Colon (tissue), 2 donors: ENCODE measurements around the gene NOLC1.

Experiments used
- FAIRE-seq: peaks from 2 replicates; lab custom pipeline; 2012; peaks lifted over from hg19 to GRCh38; lab: Jason Lieb, UNC
- donor health status: control.
- donor health status: control.

Gene NOLC1

DNA sequence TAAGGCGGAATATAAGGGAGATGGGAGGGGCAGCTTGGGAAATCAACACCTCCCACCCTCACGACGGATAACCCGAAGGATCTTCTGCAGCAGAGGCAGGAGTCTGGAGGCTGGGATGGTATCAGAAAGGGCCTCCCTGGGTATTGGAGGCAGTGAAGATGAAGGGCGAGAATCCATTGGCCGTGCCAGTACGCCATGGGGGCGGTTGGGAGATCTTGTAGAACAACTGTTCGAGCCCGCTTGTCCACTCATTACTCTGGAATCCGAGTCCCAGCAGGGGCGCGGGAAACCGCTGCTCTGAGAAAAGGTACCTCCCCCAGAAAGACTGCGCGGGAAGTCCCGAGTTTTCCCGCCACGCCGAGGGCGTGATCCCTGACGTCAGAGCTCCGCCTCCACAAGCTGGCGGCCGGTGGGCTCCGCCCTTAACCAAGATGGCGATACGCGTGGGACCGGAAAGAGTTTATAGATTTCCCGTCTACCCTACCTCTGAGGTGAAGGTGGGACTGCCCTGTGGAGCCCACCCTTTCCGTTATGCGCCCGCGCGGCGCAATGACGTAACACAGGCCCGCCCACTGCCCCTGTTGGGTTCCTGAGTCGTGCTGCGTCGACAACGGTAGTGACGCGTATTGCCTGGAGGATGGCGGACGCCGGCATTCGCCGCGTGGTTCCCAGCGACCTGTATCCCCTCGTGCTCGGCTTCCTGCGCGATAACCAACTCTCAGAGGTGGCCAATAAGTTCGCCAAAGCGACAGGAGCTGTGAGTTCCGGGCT is at the start of gene NOLC1:
TSS of gene NOLC1 (plus strand) at position 616 of the 771 bp plus-strand sequence. CDS start at position 638, 22 bp downstream.
- peak; percentile 91 for FAIRE-seq

DNA sequence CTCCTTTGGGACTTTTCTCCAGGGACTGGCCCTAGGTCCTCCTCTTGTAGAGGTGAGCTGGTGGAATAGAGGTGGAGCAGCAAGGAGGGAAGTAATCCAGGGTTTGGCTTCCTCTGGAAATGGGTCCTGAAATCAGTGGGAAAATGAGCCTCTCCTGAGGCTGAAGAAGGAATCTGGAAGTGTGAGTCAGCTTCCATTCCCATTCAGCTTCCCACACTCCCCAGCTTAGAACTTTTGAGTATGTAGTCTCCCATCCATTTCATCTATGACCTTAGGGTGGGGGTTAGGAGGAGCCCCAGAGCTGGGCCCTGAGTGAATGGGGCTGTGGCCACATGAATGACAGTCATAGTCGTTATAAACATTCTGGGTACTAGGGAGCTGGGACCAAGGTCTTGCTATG is 49.8 kb upstream of the NOLC1 start:
- FAIRE-seq, result no peak

DNA sequence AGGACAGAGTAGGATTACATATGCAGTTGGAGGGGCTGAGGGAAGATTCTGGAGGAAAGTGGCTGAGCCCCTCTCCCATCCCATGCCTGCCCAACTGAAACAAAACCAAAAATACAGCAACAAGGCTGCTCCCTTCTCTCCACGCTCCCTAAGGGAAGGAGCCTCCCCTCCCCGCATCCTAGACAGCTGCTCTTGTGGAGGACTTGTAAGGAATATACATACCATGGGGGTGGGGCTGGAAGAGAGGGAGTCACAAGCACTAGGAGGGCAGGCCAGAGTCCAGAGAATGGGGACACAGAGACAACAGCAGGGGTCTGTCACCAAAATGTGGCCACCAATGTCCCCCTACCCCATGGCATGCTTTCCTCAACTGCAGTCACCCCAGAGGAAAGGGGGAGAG is 45.2 kb upstream of the NOLC1 start:
- FAIRE-seq, result no peak

DNA sequence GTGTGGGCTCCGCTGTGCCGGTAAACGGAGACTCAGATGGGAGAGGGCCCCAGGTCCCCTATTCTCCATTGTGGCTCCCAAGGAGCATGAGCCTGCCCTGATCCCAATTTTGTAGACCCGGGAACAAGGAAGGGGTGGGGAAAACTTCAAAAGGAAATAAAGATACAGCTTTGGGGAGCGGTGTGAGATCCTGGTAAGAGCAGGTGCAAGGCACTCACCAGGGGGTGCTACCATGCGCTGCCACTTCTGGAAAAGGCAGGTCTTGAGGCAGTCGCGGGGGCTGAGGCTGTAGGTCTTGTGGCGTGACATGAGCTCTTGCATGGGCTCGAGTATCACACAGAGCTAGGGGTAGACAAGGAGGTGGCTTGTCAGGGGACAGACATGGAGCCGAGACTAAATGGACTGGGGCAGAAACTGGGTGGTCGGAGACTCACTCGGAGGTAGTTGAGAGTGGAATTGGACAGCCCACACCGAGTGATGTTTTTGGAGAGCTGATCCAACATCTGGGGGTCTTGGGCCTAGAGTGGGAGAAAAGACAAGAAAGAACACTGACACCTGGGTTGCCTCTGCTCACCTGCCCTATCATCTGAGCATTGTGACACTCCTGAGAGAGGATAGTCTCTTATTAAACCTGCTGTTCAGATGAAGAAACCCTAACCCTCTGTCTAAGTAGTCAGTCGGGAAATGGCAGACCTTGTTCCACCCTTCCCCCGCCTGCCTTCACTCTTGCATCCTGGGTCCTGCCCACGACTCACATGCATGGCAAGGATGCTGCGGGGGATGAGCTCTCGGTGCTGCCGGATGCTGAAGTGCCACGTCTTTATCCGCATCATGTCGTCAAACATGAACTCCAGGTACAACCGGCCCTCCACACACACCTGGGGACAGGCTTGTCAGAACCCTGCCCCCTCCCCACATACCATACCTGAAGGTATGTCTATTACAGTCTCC is 42.7 kb upstream of the NOLC1 start:
- FAIRE-seq, result no peak

DNA sequence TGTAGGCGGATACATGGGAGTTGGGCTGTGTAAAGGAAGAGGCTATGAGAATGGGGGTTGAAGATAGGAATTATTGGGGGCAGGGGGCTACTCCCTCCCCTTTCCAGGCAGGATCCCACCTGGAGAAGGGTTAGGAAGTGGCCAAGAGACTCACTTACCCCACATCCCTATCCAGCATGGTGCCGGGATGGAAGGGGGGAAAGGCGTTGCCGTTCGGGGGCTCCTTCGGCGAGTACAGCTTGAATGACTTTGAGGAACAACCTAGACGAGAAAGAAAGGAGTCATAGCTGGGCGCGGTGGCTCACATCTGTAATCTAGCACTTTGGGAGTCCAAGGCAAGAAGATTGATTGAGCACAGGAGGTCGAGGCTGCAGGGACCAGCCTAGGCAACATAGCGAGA is 40.9 kb upstream of the NOLC1 start:
- FAIRE-seq, result no peak

DNA sequence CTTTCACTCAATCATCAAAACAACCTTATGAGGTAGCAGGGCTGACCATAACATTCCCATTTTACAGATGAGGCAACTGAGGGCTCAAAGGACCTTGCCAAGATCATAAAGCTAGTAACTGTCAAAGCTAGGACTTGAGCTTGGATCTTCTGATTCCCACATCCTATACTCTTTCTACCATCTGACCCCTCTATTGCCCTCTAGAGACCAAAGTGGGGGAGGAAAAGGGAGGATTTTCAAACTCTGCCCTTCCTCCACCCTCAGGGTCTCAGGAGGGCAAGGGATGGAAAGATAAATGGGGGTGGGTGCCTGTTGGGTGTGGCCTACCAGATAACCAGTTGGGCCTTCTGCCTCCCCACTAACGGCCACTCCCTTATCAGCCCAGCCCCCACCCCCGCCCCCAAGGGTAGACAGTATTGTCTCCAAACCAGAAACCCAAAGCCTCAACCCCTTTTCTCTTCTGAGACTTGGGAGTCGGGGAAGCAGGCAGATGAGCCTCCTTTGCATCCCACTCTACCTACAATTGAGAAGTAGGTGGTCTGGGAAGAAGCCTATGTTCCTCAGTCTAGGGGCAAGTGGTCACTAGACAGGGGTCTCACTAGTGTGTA is 39.9 kb upstream of the NOLC1 start:
- FAIRE-seq, result no peak

DNA sequence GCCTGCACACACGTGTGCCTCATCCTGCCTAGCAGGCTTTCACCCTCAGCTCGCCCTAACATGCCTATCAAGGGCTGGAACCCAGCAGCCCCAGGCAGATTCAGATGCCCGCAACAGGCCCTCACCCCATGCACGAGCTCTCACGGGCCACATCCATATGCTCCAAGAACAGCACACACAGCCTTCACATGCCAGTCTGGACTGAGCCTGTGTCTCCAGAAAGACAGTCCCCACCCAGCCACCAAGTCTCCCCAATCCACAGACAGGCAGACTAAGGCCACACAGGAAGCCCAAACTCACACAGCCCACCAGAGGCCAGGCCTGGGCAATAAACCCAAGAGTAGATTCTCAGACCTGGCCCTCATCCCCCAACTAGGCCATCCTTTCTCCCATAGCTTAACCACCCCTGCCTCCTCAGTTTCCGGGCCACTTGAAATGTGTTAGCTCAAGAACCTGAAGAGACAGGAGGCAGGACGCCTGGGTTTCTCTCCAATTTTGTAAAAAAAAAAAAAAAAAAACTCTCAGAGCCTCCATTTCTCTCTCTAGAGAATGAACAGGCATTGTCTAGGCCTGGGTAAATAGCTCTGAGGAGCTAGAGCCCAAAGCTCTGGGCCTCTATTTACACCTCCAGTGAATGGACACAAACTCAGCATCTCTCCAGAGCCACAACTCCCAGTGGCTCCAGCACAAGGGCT is 38.8 kb upstream of the NOLC1 start:
- no peak for FAIRE-seq

DNA sequence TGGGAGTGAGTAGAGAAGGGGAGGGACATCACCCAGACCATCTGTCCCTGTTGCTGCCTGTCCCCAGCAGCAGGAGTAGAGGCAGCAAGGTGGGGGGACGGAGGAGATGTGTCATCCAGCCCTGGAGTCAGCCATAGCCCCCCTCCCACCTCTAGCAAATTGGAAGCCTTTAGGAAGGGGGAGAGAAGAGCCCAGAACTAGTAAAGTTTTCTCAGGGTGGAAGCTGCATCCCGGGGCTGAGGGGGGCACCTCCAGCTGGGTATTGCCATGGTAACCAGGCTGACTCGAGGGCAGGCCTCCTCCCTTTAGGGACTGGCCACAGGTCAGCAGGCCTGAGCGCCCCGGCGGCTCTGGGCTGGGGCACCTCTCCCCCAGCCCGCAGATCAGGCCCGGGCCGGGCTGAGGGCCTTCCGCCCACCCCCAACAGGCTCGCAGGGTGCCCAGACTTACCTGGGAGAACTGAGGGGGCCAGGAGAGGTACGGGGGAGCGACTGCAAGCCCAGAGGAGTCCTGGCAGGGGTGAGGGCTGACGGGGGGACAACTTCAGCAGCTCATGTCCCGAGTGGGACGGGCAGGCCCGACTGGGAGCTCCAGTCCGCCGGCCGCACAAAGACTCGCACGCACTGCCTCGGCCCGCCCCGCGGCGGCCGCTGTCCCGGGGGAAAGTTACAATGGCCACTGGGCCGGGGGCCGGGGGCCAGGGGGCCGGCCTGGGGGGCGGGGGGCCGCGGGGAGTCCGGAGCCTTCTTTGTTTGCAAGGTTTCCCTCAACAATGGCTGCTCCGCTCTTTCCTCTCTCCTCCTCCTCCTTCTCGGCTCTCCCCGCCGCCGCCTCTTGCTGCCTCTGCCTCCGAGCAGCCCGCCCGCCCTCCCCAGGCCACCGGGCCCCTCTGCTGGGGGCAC is 38.0 kb upstream of the NOLC1 start:
- no peak for FAIRE-seq

DNA sequence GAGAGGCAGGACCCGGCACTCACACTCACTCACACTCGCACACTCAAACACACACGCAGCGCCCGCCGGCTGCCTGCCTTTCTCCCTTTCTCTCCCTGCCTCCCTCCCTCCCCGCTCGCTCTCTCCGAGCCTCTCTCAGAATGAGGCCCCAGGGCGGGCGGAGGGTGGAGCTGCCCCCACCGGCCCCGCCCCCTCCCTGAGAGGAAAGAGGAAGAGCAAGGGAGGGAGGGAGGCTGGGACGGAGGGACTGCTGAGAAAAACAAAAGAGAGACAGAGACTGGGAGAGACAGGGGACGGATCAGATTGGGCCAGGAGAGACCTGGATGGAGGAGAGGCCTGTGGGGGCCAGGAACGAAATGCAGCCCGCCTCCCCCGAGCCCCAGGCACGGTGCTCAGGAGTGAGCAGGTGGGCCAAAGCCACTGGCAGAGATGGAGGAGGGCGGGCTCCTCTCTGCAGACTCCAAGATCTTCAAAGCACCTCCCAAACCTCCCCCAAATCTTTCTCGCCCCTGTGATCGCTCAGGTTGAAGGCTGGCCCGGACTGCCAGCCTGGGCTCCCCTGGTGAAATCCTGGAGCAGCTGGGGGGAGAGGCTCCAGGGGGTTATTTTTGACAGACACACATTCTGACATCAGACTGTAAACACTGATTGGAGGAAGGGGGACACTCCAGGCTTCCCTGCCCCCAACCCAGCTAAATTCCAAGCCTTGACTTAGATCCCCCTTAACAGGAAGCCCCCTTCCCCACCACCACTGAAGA is 37.1 kb upstream of the NOLC1 start:
- FAIRE-seq, result no peak

DNA sequence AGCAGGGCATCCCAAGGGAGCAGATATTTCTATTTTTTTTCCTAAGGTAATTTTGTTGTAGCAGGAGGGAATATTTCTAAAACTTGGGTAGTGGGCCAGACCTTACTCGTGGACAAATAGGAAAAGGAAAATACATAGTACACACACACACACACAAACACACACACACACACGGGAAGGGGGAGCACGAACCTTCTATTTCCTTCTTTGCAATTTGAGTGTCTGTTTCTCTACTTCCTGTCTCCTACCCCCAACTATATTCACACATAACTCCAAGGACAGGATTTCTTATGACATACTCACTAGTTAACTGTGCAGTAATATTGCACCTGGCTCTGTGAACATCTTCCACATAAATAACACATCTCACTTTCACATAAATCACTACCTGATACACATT is 36.4 kb upstream of the NOLC1 start:
- no peak for FAIRE-seq

DNA sequence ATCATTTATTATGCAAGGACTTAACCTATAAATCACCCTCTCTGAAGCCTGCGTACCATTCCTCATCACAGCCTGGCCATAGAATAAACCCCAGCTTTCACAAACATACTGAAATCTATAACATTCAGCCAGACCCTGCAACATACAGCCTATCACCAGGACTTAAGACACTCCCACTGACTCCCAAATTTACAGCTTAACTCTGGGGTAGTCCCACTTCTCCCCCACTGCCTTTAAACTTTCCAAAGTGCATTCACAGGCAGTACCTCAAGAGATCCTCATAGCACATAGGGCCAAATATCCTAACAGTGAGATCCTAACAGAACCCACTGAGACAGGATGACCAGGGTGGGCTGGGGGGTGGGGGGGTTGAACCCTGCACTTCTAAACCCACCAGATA is 35.5 kb upstream of the NOLC1 start:
- FAIRE-seq, result no peak

DNA sequence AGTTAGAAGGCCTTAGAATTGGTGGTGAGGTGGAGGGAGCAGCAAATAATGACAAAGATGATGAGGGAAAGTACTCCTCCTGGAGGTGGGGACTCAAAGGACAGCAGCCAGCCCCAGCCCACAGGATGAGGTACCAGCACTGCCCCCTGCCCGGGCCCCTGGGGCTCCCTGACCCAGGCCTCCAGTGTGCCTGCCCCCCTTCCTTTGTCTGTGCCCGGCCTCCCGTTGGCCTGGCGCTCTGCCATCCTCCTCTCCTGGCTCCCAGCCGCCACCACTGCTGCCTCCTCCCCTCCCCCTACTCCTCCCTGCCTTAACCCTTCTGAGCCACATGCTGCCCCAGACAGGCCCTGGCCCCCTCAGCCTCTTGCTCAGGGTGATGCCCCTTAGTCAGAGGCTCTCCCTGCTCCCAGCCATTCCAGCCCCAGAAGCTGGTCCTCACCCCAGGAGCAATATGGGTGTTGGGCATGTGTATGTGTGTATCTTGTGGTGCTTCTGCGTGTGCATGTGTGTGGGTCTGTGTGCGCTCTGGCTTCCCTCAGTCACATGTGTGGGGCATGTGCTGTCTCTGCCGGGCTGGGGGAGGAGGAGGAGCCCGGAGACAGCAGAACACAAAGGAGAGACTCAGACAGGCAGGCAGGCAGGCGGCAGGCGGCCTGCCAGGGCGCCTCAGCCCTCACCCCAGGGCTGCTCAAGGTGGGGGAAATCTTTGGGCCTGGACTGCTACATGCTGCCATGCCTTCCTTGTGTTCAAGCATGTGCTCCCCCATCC is 34.6 kb upstream of the NOLC1 start:
- no peak for FAIRE-seq

DNA sequence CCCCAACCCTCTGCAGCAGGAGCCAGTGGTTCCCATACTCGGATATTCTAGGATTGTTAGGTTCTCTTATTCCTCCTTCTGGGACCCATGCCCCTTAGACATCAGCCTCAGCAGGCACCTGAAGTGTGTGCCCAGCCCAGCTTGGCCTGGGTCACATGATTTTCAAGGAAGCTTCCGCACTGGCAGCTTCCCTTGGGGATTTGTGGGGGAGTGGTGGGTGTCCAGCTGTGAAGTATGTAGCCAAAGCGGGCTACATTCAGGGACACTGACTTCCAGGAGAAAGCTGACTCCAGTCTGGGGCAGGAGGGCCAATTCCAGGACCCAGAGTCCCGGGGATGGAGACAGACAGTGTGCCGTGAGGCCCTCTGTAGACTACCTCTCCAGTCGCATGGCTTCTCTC is 33.3 kb upstream of the NOLC1 start:
- FAIRE-seq, result no peak

DNA sequence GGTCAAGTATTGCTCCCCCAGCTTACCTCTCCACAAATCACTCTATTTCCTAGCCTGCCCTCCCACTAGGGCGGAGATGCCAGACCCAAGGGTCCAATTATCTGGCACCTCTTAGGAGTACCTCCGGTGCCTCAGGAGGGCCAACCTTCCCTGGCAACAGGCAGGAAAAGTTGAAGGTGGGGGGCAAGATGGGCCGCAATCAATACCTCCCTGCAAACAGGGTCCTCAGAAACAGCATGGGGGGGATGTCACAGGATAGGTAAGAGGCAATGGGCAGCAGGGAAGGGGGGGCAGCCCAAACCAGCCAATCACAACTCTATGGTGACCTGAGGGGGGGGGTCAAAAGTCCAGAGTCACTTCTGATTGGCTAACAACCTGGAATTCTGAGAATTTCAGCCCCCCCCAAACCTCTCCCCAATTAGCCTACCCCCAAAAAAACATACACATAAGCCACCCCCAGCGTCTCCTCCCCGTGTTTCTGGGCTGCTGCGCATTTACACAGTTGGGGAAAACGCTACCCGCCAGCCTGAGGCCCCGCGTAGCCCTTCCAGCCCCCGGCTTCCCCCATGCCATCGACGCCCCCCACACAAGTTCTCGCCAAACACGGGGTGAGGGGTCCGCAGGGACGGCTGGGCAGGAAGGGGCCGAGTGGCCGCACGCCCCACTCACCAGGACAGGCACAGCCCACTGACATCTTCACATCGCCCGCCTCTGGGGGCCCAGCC is 32.6 kb upstream of the NOLC1 start:
- no peak for FAIRE-seq

DNA sequence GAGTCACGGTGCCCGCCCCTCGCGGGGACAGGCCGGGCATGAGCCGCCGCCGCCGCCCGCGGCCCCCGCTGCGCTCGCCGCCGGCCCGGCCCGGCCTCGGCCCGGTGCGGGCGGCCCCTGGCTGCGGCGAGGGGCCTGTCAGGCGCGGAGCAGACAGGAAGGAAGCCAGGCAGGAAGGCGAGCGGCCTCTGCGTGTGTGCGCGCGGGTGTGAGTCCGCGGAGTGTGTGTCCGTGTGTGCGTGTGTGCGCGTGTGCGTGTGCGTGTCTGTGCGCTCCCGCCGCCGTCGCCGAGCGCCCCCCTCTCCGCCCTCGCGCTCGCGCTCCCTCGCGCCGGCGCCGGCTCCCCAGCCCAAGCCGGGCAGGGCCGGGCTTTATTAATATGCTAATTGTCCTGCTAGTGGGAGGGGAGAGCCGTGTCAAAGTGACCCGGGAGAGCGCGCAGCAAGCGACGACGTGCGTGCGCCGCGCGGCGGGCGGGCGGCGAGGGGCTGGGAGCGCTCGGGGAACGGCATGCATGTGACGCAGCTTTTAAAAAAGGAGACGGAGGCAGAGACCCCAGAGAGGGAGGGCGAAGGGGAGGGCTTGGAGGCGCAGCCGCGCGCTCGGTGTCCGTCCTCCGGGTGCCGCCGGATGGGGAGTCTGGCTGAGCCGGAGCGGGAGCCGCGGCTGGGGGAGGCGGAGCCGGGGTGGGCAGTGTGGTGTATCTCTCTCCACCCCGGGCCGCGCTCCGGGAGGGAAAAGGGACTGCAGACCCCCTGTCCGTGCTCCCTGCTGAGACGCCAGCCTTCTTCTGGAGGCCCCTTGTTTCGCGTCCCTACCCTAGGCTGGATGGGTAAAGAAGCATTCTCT is 31.8 kb upstream of the NOLC1 start, which contains the start of gene LDB1:
TSS of gene LDB1 (minus strand) at position 227 of the 849 bp plus-strand sequence. CDS start 258 bp downstream, outside the sequence.
- no peak for FAIRE-seq

DNA sequence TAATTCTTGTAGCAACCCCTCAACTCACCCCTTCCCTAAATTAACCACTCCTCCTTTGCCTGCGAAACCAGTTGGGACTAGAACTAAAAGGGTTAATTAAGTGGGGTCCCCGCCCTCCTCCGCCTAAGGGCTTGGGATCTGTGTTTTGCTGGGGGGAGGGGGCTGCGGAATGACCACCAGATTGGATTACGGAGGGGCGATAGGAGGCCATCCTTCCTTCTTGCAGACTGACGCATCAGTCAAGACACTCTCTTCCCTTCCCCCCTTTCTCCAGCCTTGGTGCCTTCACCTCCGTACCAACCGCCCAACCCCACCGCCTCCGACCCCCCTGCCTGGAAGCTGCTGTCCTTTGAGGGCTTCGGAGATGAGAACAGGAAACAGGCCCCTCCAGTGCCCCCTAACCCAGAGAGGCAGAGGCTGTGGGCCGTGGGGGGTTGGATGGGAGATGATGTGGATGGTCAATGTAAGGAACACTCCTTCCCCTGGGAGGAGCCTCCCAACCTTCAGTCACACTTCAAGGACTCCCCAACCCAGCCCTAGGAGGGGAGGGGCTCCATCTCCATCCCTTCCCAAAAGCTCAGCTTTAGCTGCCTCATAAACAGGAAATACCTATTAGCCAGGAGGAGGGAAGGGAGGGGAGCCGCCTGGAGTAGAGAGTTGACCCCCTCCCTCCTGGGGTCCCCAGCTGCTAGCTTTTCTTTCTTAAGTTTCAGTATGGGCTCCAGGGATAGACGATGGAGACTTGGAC is 31.0 kb upstream of the NOLC1 start:
- no peak for FAIRE-seq

DNA sequence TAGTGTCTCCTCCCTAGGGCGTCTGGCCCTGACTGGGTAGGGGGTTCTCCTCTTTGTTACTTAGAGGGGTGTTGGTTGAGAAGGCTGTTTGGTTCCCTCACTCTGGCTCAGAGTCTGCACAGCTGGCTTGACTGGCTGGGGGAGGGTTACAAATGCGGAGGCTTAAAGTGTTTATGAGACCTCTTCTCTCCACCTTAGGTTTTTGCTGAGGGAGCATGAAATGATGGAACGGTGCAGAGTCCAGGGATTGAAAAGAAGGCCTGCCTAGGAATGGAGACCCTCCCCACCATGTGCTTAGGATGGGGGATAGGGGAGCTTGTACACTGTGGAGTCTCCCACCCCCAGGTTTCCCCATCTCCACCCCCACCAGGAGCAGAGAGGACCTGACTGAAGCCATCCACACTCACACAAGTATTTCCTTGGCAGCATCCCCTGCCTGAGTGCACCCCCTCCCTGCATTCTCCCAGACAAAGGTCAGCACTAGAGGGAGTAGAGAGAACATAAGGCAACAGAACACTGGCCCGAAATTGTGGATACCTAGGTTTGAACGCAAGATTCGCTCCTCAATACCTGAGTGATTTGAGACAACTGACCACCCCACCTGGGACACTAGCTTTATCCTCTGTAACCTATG is 30.3 kb upstream of the NOLC1 start:
- FAIRE-seq, result no peak
